T-helper 22 cell (primary cell): ENCODE measurements around the gene PPP2R3A.

Experiments
- DNase-seq: peaks from one replicate; pipeline ENCODE4 v3.0.0-alpha.2; 2020; ENCODE audit warnings: low read depth

The PPP2R3A gene

GRCh38 chr3:135967867-135968266, 2.3 kb downstream of the PPP2R3A start:
- no peak for DNase-seq

GRCh38 chr3:135970506-135971116, 5.1 kb downstream of the PPP2R3A start:
- DNase-seq, result no peak

GRCh38 chr3:135973841-135974240, 8.3 kb downstream of the PPP2R3A start:
- no peak for DNase-seq

GRCh38 chr3:135975053-135975452, 9.5 kb downstream of the PPP2R3A start:
- DNase-seq, result no peak

GRCh38 chr3:135975536-135975935, 10.0 kb downstream of the PPP2R3A start:
- DNase-seq, result no peak

- DNase-seq, result no peak
Observed at GRCh38 chr3:135980343-135980742, 14.8 kb downstream of the PPP2R3A start.

- DNase-seq, result no peak
Observed at GRCh38 chr3:135981701-135982403, 16.3 kb downstream of the PPP2R3A start.

- no peak for DNase-seq
Observed at GRCh38 chr3:135982404-135982761, 16.9 kb downstream of the PPP2R3A start.

GRCh38 chr3:135982922-135983581, 17.5 kb downstream of the PPP2R3A start:
- DNase-seq, result no peak

GRCh38 chr3:135987661-135988060, 22.1 kb downstream of the PPP2R3A start:
- no peak for DNase-seq

- no peak for DNase-seq
Observed at GRCh38 chr3:135989242-135989641, 23.7 kb downstream of the PPP2R3A start.

GRCh38 chr3:135990903-135991302, 25.4 kb downstream of the PPP2R3A start:
- DNase-seq, result no peak

- no peak for DNase-seq
Observed at GRCh38 chr3:135991621-135992020, 26.1 kb downstream of the PPP2R3A start.

GRCh38 chr3:135992072-135992471, 26.5 kb downstream of the PPP2R3A start:
- DNase-seq, result no peak

GRCh38 chr3:135994708-135995337, 29.3 kb downstream of the PPP2R3A start:
- no peak for DNase-seq

GRCh38 chr3:135995766-135996165, 30.2 kb downstream of the PPP2R3A start:
- DNase-seq, result no peak

GRCh38 chr3:135997554-135998320, 32.2 kb downstream of the PPP2R3A start:
- DNase-seq, result no peak

GRCh38 chr3:136008221-136008620, 42.7 kb downstream of the PPP2R3A start:
- DNase-seq, result no peak

- no peak for DNase-seq
Observed at GRCh38 chr3:136008732-136009470, 43.4 kb downstream of the PPP2R3A start.

- no peak for DNase-seq
Observed at GRCh38 chr3:136018876-136019275, 53.3 kb downstream of the PPP2R3A start.

GRCh38 chr3:136021803-136022202, 56.3 kb downstream of the PPP2R3A start:
- no peak for DNase-seq
